ENCODE results near the gene CORO7.

Gene CORO7

DNA sequence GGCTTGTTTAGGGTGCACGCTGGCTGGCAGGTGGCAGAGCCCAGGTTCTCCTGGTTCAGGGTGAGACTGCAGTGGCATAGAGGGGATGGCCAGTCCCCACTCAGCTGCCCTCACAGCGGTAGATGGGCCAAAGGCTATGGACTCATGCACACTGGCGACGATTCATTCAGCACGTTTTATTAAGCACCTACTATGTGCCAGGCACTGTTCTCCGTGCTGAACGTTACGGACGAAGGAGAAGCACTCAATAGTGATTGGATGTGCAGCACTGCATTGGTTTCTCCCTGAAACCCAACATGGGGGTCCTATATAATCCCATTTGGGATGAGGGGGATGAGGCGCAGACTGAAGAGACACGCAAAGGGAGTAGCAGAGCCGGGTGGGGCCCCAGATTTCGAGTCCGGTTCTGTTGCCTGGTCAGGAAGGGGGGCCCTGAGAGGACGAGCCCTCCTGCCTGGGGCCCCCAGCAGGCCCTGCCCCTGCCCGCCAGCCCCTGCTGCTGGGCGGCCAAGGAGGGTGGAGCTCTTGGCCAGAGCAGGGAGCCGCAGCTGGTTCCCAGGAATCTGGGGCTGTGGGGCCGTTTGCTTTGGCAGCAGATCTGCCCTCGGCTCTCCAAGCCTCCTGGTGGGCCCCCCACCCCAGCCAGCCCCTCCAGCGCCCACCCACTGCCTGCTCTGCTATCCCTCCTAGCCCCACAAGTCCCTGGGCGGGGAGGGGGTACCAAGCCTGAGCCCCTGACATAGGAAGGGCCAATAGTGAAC is 91.7 kb downstream of the CORO7 start:
- in situ Hi-C loops (cut with MboI; ENCODE audit: low sequenced_read_pairs) = no loop called here

DNA sequence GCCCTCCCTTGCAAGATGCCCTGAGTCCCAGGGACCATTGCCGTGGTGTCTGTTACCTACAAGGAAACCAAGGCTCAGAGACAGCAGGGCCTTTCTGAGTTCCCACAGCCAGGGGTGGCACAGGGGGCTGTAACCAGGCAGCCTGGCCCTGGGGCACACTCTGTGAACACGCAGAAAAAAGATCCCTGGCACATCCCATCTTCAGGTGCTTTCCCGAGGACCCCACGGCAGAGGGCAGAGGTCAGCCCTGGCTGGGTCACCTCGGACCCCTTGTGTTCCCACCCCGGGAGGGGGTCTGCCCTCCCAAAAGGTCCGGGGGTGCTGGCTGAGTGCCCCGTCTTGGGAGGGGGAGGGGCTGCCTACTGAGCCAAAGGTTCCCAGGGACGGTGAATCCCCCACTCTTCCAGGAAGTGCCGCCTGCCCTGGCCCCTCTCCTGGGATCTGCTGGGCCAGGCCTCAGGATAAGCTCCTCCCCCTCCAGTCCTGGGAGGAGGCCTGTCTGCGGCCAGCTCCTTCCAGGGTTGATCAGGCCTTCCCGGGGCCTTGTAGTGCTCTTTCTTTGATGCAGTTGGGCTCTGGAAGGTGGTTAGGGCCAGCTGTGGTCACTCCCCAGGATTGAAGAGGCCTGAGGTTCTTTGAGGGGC is 92.4 kb downstream of the CORO7 start:
- in situ Hi-C loops (cut with MboI; ENCODE audit: low sequenced_read_pairs) = no loop called here

DNA sequence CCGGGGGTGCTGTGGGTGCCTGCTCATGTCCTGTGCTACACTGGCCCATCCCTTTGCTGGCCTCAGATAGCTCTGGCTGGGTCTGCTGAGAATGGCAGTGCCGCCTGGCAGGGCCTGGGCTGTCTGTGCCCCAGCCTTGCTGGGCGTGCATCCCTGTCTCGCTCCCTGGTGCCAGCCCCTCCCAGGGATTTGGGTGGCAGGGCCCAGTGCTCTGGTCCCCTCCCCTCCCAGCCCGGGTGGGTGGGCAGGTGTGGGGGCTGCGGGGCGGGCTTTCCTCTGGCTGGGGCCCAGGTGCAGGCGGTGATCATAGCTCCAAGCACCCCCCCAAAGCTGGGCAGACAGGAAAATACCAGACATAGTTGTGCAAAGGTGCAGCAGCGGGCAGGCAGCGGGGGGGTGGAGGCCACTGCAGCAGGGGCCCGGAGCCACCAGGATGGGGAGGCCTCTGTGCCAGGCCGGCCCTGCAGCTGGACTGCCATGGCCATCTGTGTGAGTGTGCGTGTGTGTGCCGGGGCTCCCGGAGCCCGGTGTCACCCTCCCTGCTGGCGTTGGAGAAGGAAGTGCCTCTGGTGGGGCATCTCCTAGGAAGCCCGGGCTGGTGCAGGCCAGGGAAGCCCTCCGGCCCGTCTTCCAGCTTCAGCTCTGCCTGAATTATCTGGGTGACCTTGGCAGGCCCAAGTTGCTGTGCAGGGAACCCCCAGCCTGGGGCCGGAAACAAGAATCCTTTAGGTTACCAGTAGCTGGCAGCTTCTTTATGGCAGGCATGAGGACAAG is 93.1 kb downstream of the CORO7 start:
- in situ Hi-C loops (cut with MboI; ENCODE audit: low sequenced_read_pairs) = no loop called here

DNA sequence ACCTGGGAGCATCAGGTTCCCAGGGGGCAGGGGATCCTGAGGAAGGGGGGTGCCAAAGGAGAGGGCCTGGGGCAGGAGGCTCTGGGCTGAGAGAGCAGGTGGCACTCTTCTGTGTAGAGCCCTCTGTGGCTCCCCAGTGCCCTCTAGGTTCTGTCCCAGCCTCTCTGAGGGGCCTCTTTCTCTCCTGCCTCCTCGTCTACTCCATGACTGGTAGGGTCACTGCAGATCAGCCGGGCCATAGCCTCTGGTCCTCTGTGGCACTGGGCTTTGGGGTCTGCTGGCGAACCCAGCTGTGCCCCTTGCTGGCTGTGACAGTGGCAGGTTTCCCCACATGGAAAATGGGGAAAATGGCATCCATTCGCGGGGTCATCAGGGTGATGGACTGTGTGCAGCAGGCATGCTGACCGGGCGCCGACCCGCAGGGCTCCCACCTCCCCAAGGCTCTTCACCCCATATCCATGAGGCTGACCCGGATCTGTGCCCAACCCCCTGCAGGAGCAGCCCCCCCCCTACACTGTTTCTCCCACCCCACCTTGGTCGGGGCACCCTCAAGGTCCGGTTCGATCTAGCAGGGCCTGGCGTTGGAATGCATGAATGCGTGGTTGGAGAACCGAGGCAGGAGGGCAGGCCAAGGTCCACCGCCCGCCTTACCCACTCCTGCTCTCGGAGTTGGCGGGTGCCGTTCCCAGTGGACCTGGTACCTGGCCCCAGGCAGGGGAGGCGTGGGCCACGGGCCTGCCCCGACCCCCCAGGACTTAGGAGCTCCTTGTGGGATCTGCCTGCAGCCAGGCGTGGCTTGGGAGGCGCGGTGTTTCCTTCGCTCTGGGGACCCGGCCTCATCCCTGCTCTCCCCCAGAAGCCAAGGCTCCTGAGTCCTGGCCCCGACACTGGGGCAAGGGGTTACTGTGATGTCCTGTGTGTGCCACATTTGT is 94.0 kb downstream of the CORO7 start:
- in situ Hi-C loops (cut with MboI; ENCODE audit: low sequenced_read_pairs) = no loop called here

DNA sequence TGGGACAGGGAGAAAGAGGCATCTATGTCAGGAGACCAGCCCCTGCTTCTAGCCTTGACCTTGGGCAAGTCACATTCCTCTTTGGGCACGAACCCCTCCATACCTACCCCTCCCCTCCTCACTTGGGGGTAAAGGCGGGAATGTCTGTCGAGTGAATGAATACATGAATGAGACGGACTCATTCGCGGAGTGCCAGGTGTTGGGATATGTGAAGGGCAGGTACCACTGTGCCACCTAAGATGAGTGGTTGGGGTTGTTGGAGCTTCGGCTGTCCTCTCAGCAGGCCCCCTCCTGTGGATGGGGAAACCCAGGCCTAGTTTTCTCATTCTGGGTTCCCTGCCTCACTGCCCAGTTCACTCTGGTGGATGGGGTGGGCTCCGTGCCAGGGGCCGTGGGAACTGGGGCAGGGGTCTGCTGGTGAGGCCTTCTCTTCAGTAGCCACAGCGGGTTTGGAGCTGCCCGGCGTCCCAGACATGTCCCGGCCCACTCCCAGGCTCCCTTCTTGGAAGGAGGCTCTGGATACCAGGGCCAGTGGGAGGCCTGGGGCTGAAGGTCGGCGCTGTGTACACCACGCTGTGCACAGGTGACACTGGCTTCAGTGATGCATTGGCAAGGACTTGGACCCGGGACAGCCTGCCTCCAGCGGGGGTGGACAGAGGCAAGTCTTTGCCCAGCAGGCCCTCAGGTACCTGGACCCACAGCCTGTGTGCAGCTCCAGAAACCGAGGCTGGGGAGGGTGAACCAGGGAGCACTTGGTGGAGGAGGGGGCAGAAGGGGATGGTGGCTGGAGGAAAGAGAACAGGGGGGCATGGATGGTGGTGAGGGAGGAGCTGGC is 94.9 kb downstream of the CORO7 start:
- in situ Hi-C loops (cut with MboI; ENCODE audit: low sequenced_read_pairs) = no loop called here

DNA sequence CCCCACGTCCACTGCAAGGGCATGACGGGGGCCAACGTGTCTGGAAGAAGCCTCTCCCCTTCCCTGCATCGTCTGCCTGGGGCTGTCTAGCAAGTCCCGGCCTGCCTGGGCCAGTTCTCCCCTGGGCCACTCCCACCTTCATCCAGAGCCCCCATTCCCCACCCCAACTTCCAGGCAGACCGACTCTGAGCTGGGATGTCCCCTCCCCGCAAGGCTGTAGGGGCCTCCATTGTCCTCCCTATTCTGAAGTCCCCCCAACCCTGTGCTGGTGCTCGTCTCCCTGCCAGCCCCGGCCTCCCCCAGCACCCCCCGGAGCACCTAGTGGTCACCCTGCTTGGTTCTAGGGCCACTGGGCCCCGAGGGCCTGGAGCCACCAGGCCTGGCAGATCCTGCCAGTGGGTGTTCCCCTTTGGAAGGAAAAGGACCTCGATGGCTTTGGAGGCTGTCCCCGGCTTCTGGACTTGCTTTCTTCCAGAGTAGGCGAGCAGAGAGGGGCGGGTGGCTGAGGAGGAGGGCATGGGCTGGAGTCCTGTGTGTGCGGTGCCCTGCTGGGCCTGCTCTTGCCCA is 95.7 kb downstream of the CORO7 start:
- in situ Hi-C loops (cut with MboI; ENCODE audit: low sequenced_read_pairs) = no loop called here

DNA sequence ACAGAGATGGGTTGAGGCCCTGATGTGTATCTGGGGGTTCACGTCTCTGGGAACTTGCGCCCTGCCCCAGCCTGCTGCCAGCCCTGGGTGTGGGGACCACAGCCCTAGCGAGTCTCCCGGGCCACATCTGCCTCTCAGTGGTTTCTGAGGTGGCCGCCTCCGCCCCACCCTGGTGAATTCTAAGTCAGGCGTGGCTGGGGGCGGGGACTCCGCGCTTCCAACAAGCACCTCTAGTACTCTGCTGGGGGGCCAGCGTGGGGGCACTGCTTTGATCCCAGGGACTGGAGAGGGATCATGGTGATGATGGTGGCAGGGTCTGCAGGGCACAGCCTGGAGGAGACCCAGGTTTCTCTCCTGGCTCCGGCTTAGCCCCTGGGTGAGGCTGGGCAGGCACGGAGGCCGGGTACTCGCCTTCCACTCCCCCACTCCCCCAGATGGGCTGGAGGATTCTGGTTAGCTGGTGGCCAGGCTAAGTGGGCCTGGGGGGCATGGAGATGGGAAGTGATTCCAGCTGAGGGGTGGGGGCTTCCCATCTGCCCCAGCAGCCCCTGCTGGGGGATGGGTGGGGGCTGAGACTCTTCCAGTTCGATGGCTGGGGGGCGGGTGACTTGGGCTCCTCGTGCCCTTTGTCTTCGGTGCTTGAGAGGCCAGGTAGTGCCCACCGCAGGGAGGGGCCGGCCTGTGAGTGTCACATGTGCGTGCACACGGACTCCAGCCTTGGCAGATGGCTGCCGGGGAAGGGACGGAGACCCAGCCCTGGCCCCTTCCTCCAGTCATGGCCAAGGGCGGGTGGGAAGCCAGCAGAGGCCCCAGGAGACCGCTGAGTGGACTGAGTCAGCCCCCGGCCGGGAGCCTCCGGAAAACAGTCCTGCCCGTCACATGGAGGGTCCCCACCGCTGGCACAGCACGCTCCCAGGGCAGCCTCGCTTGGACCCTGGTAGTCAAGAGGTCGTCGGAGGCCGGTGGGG is 96.7 kb downstream of the CORO7 start:
- in situ Hi-C loops (cut with MboI; ENCODE audit: low sequenced_read_pairs) = no loop called here

DNA sequence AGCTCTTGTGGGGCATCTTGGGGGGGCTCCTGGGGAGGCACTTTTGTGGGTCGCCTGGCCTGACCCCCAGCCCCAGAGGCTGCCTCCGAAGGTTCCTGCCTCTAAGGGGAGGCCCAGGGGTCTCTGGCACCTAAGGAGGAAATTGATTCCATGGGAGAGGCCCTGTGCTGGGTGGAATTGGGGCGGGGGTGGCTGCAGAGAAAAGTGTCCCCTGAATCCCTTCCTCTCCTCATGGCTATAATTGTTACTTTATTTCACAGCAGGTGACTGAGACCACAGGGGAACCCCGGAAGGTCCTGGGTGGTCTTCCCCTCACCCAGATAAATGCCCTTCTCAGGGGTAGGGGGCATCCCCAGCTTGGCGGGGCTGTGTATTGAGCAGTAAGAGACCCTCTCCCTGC is 97.4 kb downstream of the CORO7 start:
- in situ Hi-C loops (cut with MboI; ENCODE audit: low sequenced_read_pairs) = no loop called here

DNA sequence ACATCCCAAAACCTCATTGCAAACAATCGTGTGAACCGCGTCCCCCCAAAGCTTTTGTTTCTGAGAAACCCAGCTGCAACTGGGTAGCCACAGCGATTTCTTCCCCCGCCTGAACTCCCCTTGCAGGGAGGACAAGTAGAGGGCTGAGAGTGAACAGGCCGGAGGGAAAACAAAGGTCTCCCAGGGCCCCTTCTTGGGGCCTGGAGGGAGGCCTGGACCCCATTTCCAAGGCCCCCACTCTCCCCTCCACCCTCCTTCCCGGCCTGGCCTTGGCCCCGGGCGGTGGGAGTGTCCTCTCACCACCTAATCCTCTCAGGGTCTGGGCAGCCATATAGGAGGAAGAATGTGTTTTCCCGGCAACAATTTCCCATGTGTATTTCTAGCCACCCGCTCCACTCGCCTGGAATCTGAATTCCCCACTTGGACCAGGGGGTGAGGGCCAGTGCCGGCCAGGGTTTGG is 97.9 kb downstream of the CORO7 start:
- in situ Hi-C loops (cut with MboI; ENCODE audit: low sequenced_read_pairs) = no loop called here

DNA sequence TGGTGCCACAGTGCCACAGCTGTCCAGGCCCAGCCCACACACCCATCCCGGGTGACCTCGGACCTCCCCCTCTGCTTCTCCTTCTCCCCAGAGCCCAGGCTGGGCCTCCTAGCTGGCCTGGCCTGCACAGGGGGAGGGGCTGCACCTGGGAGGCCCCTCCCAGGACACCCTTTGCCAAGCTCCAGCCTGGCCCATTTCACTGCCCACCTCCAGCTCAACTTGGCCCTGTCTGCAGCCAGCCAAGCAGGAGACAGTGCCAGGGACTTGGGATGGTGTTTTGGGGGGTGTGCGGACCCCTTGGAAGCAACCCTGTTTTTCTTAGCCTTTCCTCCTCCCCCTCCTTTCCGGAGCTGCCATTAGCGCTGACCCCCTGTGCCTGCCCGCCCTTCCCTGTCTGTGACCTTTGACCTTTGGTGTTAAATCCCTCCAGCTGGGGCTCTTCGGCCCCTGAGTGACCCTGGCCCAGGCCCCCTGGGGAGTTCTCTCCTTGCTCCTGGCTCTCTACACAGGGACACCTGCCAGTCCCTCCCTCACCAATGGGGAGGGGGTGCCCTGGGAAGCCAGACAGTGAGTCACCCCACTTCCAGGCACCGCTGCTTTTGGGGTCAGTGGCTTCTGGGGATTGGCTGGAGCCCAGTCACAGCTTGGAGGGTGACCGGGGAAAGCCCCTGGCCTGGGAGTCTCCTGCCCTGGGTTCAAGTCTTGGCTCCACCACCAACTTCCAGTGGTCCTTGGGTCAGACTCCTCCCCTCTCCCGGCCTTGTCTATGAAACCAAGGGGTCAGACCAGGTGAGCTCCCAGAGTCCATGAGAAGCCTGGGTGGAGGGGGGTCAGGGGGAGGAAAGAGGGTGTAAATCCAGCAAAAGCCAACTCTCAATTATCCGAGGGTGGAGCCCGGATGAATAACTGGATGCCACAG is 98.6 kb downstream of the CORO7 start:
- in situ Hi-C loops (cut with MboI; ENCODE audit: low sequenced_read_pairs) = no loop called here

DNA sequence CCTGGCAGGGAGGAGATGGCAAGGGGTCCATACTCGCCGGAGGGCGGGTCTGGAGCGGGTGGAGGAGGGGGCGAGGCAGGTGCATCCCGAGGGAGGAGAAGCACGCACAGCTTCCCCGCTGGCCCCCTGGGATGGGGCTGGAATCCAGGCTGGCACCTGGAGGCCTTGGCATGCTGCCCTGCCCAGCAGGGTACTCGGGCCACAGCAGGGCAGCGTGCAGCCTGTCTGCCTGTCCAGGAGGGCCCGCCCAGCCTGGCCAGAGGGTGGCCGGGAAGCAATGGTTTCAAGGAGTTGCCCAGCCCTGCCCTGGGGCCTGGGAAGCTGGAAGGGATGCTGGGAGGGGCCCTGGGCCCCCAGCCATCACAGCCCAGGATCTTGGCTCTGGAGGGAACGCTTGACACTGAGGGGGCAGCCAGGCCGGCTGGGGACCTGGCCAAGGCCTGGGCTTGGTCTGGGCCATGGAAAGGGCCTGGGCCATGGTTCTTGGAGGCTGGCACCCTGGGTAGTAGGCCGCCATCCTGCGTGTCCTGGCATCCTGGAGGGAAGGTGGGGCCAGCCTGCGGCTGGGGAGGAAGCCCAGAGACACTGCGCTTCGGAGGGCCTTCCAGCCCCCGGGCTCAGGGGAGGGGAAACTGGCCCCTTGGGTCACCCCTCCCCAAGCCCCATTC is 99.4 kb downstream of the CORO7 start:
- in situ Hi-C loops (cut with MboI; ENCODE audit: low sequenced_read_pairs) = no loop called here

DNA sequence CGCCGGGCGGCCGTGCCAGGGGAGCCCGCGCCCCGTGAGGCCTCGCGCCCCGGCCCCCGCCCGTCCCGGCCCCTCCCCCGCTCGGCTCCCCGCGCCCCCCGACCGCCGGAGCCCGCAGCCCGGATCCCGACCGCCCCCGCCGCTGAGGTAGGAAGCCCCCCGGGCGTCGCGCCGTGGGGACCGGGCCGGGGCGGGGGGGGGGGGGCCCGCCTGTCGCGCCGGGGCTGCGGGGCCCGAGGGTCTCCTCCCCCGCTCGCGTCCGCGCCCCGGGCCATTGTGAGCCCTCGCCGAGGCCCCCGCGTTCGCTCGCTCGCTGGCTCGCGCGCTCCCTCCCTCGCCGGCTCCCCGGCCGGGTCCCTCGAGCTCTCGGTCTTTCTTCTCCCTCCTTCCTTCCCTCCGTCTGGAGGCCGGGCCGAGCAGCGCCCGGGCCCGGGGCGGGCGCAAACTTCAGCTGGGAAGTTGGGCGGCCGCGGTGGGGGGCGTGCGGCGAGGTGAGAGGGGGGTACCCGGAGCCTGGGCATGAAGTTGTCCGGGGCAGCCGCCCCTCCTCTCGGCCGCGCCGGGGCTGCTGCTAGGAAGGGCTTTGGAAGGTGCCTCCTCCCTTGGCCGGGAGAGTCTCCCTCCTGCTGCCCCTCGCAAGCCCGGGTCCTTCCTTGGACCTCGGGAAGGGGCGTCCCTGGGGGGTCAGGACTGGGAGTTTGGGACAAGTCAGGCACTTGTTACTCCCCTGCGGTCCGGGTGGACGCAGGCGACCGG is 100.1 kb downstream of the CORO7 start:
- in situ Hi-C loops (cut with MboI; ENCODE audit: low sequenced_read_pairs) = no loop called here

DNA sequence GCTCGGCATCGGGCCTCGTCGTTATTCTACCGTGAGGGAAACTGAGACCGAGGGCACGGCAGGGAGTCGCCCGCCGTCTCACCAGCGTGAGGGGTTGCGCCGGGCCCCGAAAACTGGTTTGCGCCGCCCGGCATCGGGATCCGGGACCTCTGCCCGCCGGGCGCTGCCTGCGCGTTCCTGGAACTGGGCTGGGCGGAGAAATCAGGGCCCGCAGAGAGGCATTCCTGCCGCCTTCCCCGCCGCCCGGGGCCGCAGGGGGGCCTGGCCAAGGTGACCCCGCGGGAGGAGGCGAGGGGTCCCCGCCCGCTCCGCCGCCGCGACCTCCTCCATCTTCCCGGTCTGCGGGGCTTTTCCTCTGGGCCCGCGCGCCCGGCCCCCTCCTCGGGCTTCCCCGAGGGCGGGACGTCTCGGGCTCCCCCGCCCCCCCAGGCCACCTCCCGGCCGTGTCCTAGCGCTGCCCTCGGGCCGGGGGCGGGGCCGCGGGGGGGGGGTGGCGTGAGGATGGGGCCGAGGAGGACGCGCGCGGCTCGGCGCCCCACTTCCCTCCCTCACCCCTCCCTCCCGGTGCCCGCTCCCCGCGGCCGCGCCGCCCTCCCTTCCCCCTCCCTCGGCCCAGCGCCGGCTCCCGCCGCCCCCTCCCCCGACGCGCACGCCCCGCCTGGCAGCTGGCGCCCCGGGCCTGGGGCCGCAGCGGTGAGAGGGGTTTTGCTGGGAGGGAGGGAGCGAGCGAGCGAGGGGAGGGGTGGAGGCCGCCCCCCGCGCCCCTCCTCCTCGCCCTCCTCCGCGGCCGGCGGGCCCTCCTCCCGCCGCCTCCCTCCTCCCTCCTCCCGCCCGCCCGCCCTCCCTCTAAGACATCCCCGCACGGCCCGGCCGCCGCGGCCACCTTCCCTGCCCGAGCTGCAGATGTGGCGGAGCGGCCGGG is 100.9 kb downstream of the CORO7 start, which contains the start of gene GLIS2:
GLIS2 (plus strand) TSS at position 882 of the 922 bp plus-strand sequence. CDS start 16,214 bp downstream, outside the sequence.
- in situ Hi-C loops (cut with MboI; ENCODE audit: low sequenced_read_pairs) = no loop called here

DNA sequence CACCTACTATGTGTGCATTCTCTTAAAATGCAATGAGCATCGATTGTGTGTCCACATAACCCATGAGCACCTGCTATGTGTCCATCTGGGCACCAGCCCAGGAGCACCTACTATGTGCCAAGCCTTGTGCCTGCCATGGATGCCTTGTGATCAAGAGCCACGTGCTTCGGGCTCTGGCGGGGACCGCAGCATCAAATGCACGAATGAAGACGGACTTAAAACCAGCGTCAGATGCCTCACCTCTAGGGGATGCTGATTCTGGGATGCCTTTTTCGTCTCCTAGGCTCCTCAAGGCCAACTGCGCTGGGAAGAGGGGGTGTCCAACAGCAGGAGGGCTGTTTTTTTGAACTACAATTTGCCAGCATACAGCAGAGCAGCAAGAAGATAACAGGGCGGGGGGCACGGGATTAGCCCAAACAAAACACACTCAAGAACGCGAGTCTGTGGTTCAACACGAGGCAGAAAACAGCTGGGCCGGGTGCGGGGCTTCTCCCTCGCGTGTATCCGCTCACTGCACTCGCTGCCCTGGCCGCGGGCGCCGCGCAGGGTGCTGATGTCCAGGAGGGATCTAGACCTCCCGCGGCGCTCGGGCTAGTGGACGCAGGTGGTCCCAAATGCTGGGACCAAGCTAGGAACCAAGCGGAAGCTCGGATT is 101.7 kb downstream of the CORO7 start:
- in situ Hi-C loops (cut with MboI; ENCODE audit: low sequenced_read_pairs) = no loop called here
